Psoas muscle (tissue), 8 donors: Measurements from ENCODE around the gene FAM98B. TPM values are rescaled to one million over a fixed set of nuclear protein-coding genes. Genes with fewer than 3 reads are reported as not detected.

ENCODE experiments used
- ATAC-seq, 4 donors: fragments of 200-7000 bp; cut with Tn5 transposase; one replicate each; pipeline ENCODE4 v1.9.1; 2020; ENCODE audit warnings: moderate library complexity in 3 of 4, mild to moderate bottlenecking in 2 of 4
- DNase-seq, 2 donors: peaks; one replicate each; pipeline ENCODE4 v3.0.0-alpha.2; 2020
- H3K27ac ChIP-seq: fragments of 200-600 bp; one replicate; pipeline ENCODE4 v1.8.0; 2022
- H3K27me3 ChIP-seq, 3 donors: fragments of 200-600 bp in 1 of 3; one replicate each; pipeline versions ENCODE4 v1.6.1 to v1.8.0; 2013 to 2022; ENCODE audit warnings: low read length in 2 of 3, mild to moderate bottlenecking in 2 of 3, moderate library complexity in 1 of 3; ENCODE audit not compliant: insufficient read depth in 3 of 3
- H3K36me3 ChIP-seq, 2 donors: fragments of 200-600 bp in 1 of 2; one replicate each; pipeline versions ENCODE4 v1.6.1 to v1.8.0; 2013 to 2022; ENCODE audit warnings: low read depth in 1 of 2, mild to moderate bottlenecking in 1 of 2, moderate library complexity in 1 of 2; ENCODE audit not compliant: insufficient read depth in 1 of 2
- H3K4me1 ChIP-seq: fragments of 200-600 bp; one replicate; pipeline ENCODE4 v1.8.0; 2022
- H3K4me3 ChIP-seq: fragments of 200-600 bp; one replicate; pipeline ENCODE4 v1.8.0; 2022; ENCODE audit warnings: mild to moderate bottlenecking
- H3K9me3 ChIP-seq: fragments of 200-600 bp; one replicate; pipeline ENCODE4 v1.8.0; 2022
- CTCF ChIP-seq: fragments of 200-600 bp; IDR thresholded peaks from one replicate; pipeline ENCODE4 v1.8.0; 2022; ENCODE audit warnings: antibody characterized with exemption
- WGBS, 3 donors: extraction: QIAGEN DNeasy Blood & Tissue Kit; methylation state at CpG; one replicate each; pipeline versions ENCODE4 v1.1.6 to v1.1.7; 2013; 5-methylcytosine and 5-hydroxymethylcytosine counted together
- intact Hi-C, 2 donors: fragments of 100-400 bp; cut with DNase I; formaldehyde crosslinking; loops; one replicate each; pipeline versions ENCODE4 v1.11.0 to v1.14.2; 2022
- polyA plus RNA-seq, 3 donors: library from polyadenylated mRNA; stranded (reverse); fragments of 200-250 nt; gene quantifications; one replicate each; pipeline ENCODE4 v1.2.3, GENCODE V29; 2013
- total RNA-seq, 4 donors: library from RNA; stranded (reverse); fragmentation: NEBNext Ultra II Directional in 2 of 4; extraction: Animal tissue kit (Norgen Biotek cat#: 25700) in 2 of 4; gene quantifications; one replicate each; pipeline versions ENCODE4 v1.2.1 to v1.2.4, GENCODE V29; 2021 to 2023
- donor health status: healthy with polysubstance abuse.
- donor health status: DM: no; HTN: no; CAD: no; lungs with moderate emphysema.
- donor health status: Bipolar disorder and iron deficiency.
- donor health status: healthy.
- donor health status: DM: yes; HTN: yes; CAD: no.
- donor health status: DM: no; HTN: no; CAD: no.
- donor health status: DM: no; HTN: no; CAD: no.
- donor health status: DM: yes; HTN: yes; CAD: no.

The FAM98B gene
- total and polyA plus RNA-seq, 7 donors = 6.8 to 18.5 (median 13.5) TPM

- Histone ChIP-seq H3K27ac (no peak overlapping the region), H3K36me3 (peaks cover 0 to 34% of the 10 kb centered on the region in 2 donors), H3K4me3 (no peak overlapping the region), H3K4me1 (peaks cover 5% of the 10 kb centered on the region), H3K27me3 (no peaks in the 10 kb centered on the region), H3K9me3 (no peaks in the 10 kb centered on the region)
- DNase-seq (no peak), ATAC-seq (no peak)
- intact Hi-C loops = no loop called here
- no peak for TF ChIP-seq CTCF
- 72 to 96% (median 84%) methylated on average over 4 of the region's 4 CpGs for WGBS, 3 donors
These were observed 10.7 kb downstream of the FAM98B start for GRCh38 chr15:38464675-38465074.

- ATAC-seq (no peak), DNase-seq (no peak)
- Histone ChIP-seq H3K4me1 (no peaks in the 10 kb centered on the region), H3K27ac (no peak overlapping the region), H3K27me3 (no peaks in the 10 kb centered on the region), H3K9me3 (no peaks in the 10 kb centered on the region), H3K4me3 (no peak overlapping the region), H3K36me3 (peaks cover 0 to 83% of the 10 kb centered on the region in 2 donors)
- intact Hi-C loops = no loop called here
- TF ChIP-seq CTCF = no peak
- 87 to 88% (median 88%) methylated on average over 1 of the region's 1 CpG for WGBS, 3 donors
These were observed 16.9 kb downstream of the FAM98B start for GRCh38 chr15:38470816-38471215.

- intact Hi-C loops = no loop called here
- H3K27me3 ChIP-seq = no peaks in the 10 kb centered on the region
- no peak overlapping the region for H3K27ac ChIP-seq
- no peak for TF ChIP-seq CTCF
- DNase-seq = no peak
- H3K36me3 ChIP-seq = peaks cover 0 to 85% of the 10 kb centered on the region in 2 donors
- no peaks in the 10 kb centered on the region for H3K9me3 ChIP-seq
- H3K4me1 ChIP-seq = no peaks in the 10 kb centered on the region
- H3K4me3 ChIP-seq = no peak overlapping the region
- WGBS, 3 donors = 93 to 99% (median 93%) methylated on average over 2 of the region's 2 CpGs
- no peak for ATAC-seq
These were observed 18.0 kb downstream of the FAM98B start for GRCh38 chr15:38471974-38472373.

GRCh38 chr15:38474155-38474757 lies 20.3 kb downstream of the FAM98B start:
- Histone ChIP-seq H3K27ac (no peak overlapping the region), H3K27me3 (no peaks in the 10 kb centered on the region), H3K4me3 (no peak overlapping the region), H3K9me3 (no peaks in the 10 kb centered on the region), H3K4me1 (no peaks in the 10 kb centered on the region), H3K36me3 (peaks cover 4 to 81% of the 10 kb centered on the region in 2 donors)
- 82 to 86% (median 84%) methylated on average over 4 of the region's 4 CpGs for WGBS, 3 donors
- ATAC-seq = peak; percentile 69 to 89 (median 74)
- peak; percentile 56 for TF ChIP-seq CTCF
- DNase-seq = no peak
- intact Hi-C loops = no loop called here

- intact Hi-C loops = no loop called here
- WGBS, 3 donors = 81 to 95% (median 91%) methylated on average over 2 of the region's 2 CpGs
- Histone ChIP-seq H3K4me3 (no peak overlapping the region), H3K4me1 (no peaks in the 10 kb centered on the region), H3K9me3 (no peaks in the 10 kb centered on the region), H3K27ac (no peak overlapping the region), H3K36me3 (peaks cover 4 to 77% of the 10 kb centered on the region in 2 donors), H3K27me3 (no peaks in the 10 kb centered on the region)
- TF ChIP-seq CTCF = no peak
- DNase-seq (no peak), ATAC-seq (no peak)
These were observed 21.4 kb downstream of the FAM98B start for GRCh38 chr15:38475361-38475760.
